ENCODE results near the gene SETD9.

Gene SETD9, protein sequence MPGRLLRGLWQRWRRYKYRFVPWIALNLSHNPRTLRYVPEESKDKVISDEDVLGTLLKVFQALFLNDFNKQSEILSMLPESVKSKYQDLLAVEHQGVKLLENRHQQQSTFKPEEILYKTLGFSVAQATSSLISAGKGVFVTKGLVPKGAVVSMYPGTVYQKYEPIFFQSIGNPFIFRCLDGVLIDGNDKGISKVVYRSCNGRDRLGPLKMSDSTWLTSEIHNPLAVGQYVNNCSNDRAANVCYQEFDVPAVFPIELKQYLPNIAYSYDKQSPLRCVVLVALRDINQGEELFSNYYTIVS

DNA sequence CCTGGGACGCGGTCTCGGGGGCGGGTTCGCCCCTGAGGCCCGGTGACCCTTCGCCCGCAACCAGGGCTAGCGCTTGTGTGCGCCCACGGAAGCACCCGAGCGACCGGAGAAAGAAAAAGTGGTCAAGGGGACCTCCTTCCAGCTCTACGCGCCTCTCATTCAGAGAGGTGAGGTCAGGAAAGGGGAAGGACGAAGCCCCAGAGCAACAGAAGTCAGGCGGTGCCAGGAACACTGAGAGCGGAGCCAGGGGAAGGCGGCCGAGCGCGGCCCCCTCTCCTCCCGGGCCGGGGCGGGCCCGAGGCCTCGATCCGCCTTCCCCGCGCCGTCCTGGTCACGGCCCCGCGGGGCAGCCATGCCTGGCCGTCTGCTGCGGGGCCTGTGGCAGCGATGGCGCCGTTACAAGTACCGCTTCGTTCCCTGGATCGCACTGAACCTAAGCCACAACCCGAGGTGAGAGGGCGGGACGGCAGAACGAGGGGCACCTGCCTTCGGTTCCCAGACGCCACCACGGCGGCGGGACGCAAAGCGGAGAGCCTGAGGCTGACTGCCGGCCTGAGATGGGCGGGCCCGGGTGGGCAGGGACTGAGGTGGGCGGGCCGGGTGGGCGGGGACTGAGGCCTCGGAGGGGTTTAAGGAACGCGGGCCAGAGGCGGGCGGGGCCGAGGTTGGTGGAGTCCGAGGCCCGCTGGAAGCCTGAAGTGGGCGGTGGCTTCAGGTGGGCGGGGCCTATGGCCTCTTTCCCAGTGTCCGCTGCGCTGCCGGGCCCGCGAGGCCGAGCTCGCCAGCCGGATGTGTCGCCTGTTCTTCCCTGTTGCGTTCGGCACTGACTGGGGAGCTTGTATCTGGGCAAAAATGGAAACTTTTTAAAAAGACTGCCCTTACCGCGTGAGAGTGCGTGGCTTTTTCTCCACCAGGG lies at the start of gene SETD9:
SETD9 (plus strand) TSS at position 303 of the 916 bp plus-strand sequence; CDS start at position 353, 50 bp downstream.
- ATAC-seq (replicated peaks; ENCODE audit: extremely low read depth, poor library complexity, severe bottlenecking), result peak; percentile 81
- peaks cover 20% of the 10 kb centered on the region for H3K4me1 Mint-ChIP-seq
- H3K9me3 Mint-ChIP-seq, result no peaks in the 10 kb centered on the region
- H3K36me3 Mint-ChIP-seq (ENCODE audit: insufficient read depth), result peaks cover 2% of the 10 kb centered on the region
- DNase-seq (ENCODE audit: low spot score in 2 of 2), result peak; percentile 63 to 65
- H3K27me3 Mint-ChIP-seq, result no peaks in the 10 kb centered on the region
- H3K27ac Mint-ChIP-seq (ENCODE audit: low read depth), result peak within 1 kb of the TSS; percentile 98
- H3K4me3 Mint-ChIP-seq, result peak within 1 kb of the TSS; percentile 98

DNA sequence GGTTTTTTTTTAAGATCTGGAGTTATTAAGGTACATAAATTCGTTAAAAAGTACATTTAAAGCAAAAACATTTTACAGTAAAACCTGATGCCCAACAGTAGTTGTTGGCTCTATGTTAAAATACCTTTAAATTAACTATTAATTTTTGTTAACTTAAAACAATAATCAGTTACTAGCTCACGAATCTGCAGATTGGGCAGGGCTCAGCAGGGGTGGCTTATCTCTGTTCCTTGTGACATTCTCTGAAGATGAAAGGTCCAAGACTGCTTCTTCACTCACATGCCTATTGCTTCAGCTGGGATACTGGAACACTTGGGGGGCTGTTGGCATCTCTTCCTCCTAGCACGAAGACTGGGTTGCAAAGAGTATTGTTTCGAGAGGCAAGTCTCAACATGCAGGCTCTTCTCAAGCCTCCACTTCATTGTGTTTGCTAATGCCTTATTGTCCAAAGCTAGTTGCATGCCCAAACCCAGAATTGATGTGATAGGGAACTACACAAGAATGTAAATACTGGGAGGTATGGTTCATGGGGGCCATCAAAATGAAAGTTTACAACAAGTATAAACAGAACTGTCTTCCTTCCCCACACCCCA lies 47.4 kb upstream of the SETD9 start:
- Mint-ChIP-seq H3K9me3 (no peaks in the 10 kb centered on the region), H3K36me3 (ENCODE audit: insufficient read depth) (peaks cover 38% of the 10 kb centered on the region), H3K27ac (ENCODE audit: low read depth) (no peak overlapping the region), H3K4me3 (no peak overlapping the region), H3K4me1 (peaks cover 7% of the 10 kb centered on the region), H3K27me3 (no peaks in the 10 kb centered on the region)
- DNase-seq (ENCODE audit: low spot score in 2 of 2), result no peak
- ATAC-seq (replicated peaks; ENCODE audit: extremely low read depth, poor library complexity, severe bottlenecking), result no peak

DNA sequence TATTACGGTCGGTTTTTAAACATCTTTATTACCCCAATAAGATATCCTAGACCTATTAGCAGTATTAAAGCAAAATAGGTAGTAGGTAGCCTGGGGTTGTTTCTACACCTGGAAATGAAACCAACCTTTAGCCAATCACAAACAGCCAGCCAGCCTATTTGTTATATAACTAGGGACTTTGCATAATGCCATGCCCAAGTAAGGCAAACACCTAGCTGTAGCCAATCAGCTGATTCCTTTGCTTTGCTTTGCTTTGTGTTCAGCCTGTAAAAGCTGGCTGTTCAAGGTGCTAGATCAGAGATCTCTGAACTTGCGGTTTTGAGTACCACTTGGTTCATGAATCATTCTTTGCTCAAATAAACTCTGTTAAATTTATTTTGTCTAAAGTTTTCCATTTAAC lies 46.5 kb upstream of the SETD9 start:
- Mint-ChIP-seq H3K36me3 (ENCODE audit: insufficient read depth) (peaks cover 38% of the 10 kb centered on the region), H3K9me3 (no peaks in the 10 kb centered on the region), H3K27ac (ENCODE audit: low read depth) (no peak overlapping the region), H3K4me3 (no peak overlapping the region), H3K4me1 (peaks cover 7% of the 10 kb centered on the region), H3K27me3 (no peaks in the 10 kb centered on the region)
- no peak for ATAC-seq (replicated peaks; ENCODE audit: extremely low read depth, poor library complexity, severe bottlenecking)
- no peak for DNase-seq (ENCODE audit: low spot score in 2 of 2)

DNA sequence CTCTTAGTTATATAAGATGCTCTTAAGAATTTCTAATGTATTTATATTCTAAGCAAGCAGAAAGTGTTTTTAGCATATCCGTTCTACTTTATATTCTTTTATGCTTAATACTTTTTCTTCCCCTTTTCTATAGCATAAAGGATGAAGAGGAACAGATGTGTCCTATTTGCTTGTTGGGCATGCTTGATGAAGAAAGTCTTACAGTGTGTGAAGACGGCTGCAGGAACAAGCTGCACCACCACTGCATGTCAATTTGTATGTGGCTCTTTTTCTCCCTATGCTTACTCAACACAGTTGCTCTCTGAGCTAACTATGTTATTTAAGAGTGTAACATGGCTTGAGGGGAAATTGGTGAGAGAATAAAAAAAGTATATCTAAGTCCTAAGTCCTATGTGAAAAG lies 37.6 kb upstream of the SETD9 start:
- DNase-seq (ENCODE audit: low spot score in 2 of 2), result no peak
- Mint-ChIP-seq H3K4me3 (no peak overlapping the region), H3K4me1 (peaks cover 12% of the 10 kb centered on the region), H3K27ac (ENCODE audit: low read depth) (no peak overlapping the region), H3K27me3 (no peaks in the 10 kb centered on the region), H3K9me3 (no peaks in the 10 kb centered on the region), H3K36me3 (ENCODE audit: insufficient read depth) (peaks cover 55% of the 10 kb centered on the region)
- no peak for ATAC-seq (replicated peaks; ENCODE audit: extremely low read depth, poor library complexity, severe bottlenecking)

DNA sequence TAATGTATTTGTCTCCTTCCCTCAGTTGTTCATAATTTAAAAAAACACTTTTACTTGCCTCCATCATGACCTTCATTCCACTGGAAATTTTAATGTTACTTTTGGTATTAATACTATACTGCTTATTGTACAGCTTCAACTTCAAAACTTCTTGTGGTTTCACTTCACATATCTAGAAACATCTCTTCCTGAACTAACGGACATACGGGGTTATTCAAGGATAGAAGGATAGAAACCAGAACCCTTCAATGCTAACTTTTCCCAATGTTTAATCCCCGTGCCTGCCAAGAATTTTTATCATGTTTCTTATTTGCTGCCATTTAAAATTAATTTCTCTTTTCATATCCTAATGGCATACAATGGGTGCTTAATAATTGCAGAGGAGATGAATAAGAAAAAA lies 36.3 kb upstream of the SETD9 start:
- Mint-ChIP-seq H3K27ac (ENCODE audit: low read depth) (no peak overlapping the region), H3K36me3 (ENCODE audit: insufficient read depth) (peaks cover 61% of the 10 kb centered on the region), H3K27me3 (no peaks in the 10 kb centered on the region), H3K9me3 (no peaks in the 10 kb centered on the region), H3K4me3 (no peak overlapping the region), H3K4me1 (peaks cover 12% of the 10 kb centered on the region)
- DNase-seq (ENCODE audit: low spot score in 2 of 2) (no peak), ATAC-seq (replicated peaks; ENCODE audit: extremely low read depth, poor library complexity, severe bottlenecking) (no peak)

DNA sequence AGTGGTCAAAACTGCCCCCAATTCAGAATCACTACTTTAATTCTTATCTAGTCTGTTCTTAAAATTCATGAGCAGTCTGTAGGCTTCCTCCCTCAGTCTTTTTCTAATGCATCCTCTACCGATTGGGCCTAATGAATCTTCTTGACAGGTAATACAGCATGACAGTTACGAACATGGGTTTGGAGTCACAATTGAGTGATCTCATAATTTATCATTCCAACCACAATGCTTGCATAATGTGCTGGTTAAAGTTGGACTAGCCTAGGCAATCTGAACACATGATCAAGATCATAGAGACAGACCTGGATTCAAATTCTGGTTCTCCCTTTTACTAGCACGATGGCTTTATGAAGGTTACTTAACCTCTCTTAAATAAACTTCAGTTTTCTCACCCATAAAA lies 33.1 kb upstream of the SETD9 start:
- ATAC-seq (replicated peaks; ENCODE audit: extremely low read depth, poor library complexity, severe bottlenecking) (no peak), DNase-seq (ENCODE audit: low spot score in 2 of 2) (no peak)
- H3K27me3 Mint-ChIP-seq, result no peaks in the 10 kb centered on the region
- H3K27ac Mint-ChIP-seq (ENCODE audit: low read depth), result peak overlapping the region; percentile 6
- H3K4me3 Mint-ChIP-seq, result no peak overlapping the region
- no peaks in the 10 kb centered on the region for H3K9me3 Mint-ChIP-seq
- H3K4me1 Mint-ChIP-seq, result peaks cover 9% of the 10 kb centered on the region
- peaks cover 62% of the 10 kb centered on the region for H3K36me3 Mint-ChIP-seq (ENCODE audit: insufficient read depth)

DNA sequence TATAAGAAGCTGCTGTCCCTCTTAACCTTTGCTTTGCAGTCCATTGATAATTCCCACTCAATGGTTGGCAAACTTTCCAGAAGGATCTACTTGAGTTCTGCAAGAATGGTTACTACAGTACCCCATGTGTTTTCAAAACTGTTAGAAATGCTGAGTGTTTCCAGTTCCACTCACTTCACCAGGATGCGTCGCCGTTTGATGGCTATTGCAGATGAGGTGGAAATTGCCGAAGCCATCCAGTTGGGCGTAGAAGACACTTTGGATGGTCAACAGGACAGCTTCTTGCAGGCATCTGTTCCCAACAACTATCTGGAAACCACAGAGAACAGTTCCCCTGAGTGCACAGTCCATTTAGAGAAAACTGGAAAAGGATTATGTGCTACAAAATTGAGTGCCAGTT lies 27.8 kb upstream of the SETD9 start:
- no peaks in the 10 kb centered on the region for H3K9me3 Mint-ChIP-seq
- no peak for DNase-seq (ENCODE audit: low spot score in 2 of 2)
- no peak overlapping the region for H3K4me3 Mint-ChIP-seq
- H3K4me1 Mint-ChIP-seq, result no peaks in the 10 kb centered on the region
- peaks cover 64% of the 10 kb centered on the region for H3K36me3 Mint-ChIP-seq (ENCODE audit: insufficient read depth)
- no peak for ATAC-seq (replicated peaks; ENCODE audit: extremely low read depth, poor library complexity, severe bottlenecking)
- no peaks in the 10 kb centered on the region for H3K27me3 Mint-ChIP-seq
- H3K27ac Mint-ChIP-seq (ENCODE audit: low read depth), result no peak overlapping the region

DNA sequence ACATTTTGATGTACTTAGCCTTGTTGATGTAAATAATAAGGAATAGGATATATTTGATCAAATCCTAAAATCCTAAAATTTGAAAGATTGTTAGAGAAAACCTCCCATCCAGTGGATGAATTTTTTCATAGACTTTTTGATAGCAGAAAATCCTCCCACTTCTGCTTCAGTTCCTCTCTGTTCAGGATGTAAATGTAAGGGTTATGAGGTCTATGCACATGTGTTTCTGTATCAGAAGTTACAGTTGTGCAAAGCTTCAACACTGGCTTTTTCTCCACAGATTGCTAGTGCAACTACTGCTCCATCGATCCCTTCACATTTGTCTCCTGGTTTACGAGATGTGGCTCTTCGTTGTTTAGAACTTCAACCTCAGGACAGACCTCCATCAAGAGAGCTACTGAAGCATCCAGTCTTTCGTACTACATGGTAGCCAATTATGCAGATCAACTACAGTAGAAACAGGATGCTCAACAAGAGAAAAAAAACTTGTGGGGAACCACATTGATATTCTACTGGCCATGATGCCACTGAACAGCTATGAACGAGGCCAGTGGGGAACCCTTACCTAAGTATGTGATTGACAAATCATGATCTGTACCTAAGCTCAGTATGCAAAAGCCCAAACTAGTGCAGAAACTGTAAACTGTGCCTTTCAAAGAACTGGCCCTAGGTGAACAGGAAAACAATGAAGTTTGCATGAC lies 16.0 kb upstream of the SETD9 start:
- no peaks in the 10 kb centered on the region for H3K9me3 Mint-ChIP-seq
- H3K27ac Mint-ChIP-seq (ENCODE audit: low read depth), result peak overlapping the region; percentile 16
- peaks cover 35% of the 10 kb centered on the region for H3K36me3 Mint-ChIP-seq (ENCODE audit: insufficient read depth)
- H3K27me3 Mint-ChIP-seq, result no peaks in the 10 kb centered on the region
- no peak overlapping the region for H3K4me3 Mint-ChIP-seq
- ATAC-seq (replicated peaks; ENCODE audit: extremely low read depth, poor library complexity, severe bottlenecking) (no peak), DNase-seq (ENCODE audit: low spot score in 2 of 2) (no peak)
- H3K4me1 Mint-ChIP-seq, result peaks cover 4% of the 10 kb centered on the region

DNA sequence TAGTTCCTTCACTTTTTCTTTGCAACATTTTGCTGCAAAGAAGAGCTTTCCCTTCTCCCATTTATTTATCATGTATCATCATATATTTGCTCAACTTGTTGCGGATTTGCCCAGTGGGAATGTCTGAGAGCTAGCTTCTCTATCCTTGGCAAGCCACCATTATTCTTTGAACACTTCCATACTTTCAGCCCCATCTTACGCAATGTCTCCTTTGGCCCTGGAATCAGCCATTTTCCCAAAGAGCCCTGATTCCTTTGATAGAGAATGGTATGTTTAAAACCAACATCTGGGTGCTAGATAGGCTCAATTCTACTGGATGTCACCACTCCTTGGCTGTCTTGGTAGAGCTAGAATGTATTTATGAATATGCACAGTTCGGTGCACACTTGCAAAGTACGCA lies 12.6 kb upstream of the SETD9 start:
- H3K36me3 Mint-ChIP-seq (ENCODE audit: insufficient read depth), result peaks cover 22% of the 10 kb centered on the region
- no peak overlapping the region for H3K27ac Mint-ChIP-seq (ENCODE audit: low read depth)

DNA sequence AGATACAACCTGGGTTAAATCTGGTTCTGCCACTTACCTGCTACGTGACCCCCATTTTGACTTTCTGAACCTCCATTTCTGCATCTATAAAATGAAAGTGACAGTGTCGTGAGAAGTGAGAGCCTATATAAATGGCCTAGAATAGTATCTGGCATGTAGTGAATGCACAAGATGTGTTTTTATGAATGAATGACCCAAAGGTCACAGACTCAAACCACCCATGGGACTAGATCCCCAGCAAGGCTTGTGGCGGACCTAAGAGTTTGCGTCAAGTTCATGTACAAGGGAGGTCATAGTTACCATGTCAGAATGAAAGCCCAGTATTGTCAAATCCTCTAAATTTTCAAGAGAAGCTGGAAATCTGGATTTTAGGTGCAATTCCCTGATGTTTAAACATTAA lies 11.2 kb upstream of the SETD9 start:
- Mint-ChIP-seq H3K4me1 (peaks cover 4% of the 10 kb centered on the region), H3K27me3 (no peaks in the 10 kb centered on the region), H3K9me3 (no peaks in the 10 kb centered on the region), H3K36me3 (ENCODE audit: insufficient read depth) (peaks cover 16% of the 10 kb centered on the region), H3K4me3 (no peak overlapping the region), H3K27ac (ENCODE audit: low read depth) (no peak overlapping the region)
- ATAC-seq (replicated peaks; ENCODE audit: extremely low read depth, poor library complexity, severe bottlenecking) (no peak), DNase-seq (ENCODE audit: low spot score in 2 of 2) (no peak)

More for the DNA sequence above, 12.6 kb upstream of the SETD9 start:
- DNase-seq (ENCODE audit: low spot score in 2 of 2) (no peak), ATAC-seq (replicated peaks; ENCODE audit: extremely low read depth, poor library complexity, severe bottlenecking) (no peak)
- H3K9me3 Mint-ChIP-seq, result no peaks in the 10 kb centered on the region
- no peak overlapping the region for H3K4me3 Mint-ChIP-seq
- peaks cover 4% of the 10 kb centered on the region for H3K4me1 Mint-ChIP-seq
- no peaks in the 10 kb centered on the region for H3K27me3 Mint-ChIP-seq

DNA sequence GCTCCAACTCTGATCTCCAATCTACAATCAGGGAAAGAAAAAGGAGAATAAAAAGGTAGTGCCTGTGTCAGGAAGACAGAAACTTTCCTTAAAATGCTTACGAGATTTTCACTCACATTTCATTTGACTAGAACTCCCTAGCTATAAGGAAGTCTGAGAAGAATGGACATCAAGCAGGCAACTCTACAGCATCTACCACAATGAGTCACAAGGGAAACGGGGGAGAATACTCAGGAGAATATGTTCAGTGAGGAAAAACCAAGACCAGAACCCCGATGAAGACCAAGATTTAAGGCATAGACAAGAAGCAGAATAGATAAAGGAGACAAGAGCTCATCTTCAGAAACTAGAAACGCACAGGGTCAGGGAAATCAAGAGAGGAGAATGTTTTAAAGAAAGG lies 9.0 kb upstream of the SETD9 start:
- peaks cover 3% of the 10 kb centered on the region for H3K36me3 Mint-ChIP-seq (ENCODE audit: insufficient read depth)
- H3K9me3 Mint-ChIP-seq, result no peaks in the 10 kb centered on the region
- ATAC-seq (replicated peaks; ENCODE audit: extremely low read depth, poor library complexity, severe bottlenecking), result no peak
- no peaks in the 10 kb centered on the region for H3K27me3 Mint-ChIP-seq
- no peaks in the 10 kb centered on the region for H3K4me1 Mint-ChIP-seq
- no peak overlapping the region for H3K4me3 Mint-ChIP-seq
- DNase-seq (ENCODE audit: low spot score in 2 of 2), result no peak
- H3K27ac Mint-ChIP-seq (ENCODE audit: low read depth), result no peak overlapping the region

DNA sequence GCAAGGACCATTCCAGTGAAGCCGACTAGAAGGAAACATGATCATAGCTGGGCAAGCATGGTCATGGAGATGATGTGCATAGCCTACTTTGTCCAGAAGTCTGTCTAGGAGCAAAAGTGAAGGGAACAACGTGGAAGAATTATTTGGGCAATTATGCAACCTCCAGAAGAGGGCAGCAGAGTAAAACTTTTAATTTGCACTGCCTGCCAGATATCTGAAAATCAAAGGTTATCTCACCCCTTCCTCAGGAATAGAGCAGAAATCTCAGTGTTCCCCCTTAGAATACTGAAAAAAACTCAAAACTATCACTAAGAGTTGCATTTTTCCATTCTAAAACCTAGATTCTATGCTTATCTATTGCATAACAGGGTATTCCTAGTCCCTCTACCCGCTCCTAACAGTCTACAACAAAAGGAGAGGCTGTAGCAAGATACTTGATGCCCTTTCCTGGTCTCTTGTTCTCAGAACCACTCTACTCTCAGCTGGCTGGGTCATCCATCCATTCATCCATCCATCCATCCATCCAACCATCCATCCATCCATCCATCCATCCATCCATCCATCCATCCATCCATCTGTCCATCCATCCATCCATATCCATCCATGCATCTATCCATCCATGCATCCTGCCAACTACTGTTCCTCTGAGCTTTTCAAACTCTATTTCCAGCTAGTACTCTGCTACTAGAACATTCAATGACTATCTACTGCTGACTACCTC lies 8.4 kb upstream of the SETD9 start:
- Mint-ChIP-seq H3K4me3 (no peak overlapping the region), H3K27me3 (no peaks in the 10 kb centered on the region)
- DNase-seq (ENCODE audit: low spot score in 2 of 2), result no peak

More for the DNA sequence above, 8.4 kb upstream of the SETD9 start:
- Mint-ChIP-seq H3K4me1 (no peaks in the 10 kb centered on the region), H3K36me3 (ENCODE audit: insufficient read depth) (peaks cover 3% of the 10 kb centered on the region), H3K9me3 (no peaks in the 10 kb centered on the region), H3K27ac (ENCODE audit: low read depth) (no peak overlapping the region)
- ATAC-seq (replicated peaks; ENCODE audit: extremely low read depth, poor library complexity, severe bottlenecking), result peak; percentile 24

Data from central memory CD8-positive, alpha-beta T cell (primary cell).